GM18907 (cell line): Measurements from ENCODE around the gene ANKRD12.
A peak's percentile ranks its signal among the peaks of the same experiment; 100 is the strongest.
"Not testable (repeated sequence)": the region's sequence is repeated elsewhere in the genome, so short reads cannot be mapped to it uniquely, and the experiment has no call there.

Source experiments
- ATAC-seq: cut with Tn5 transposase; IDR thresholded peaks from one replicate; pipeline ENCODE4 v1.9.1; 2021; ENCODE audit warnings: mild to moderate bottlenecking, moderate library complexity; ENCODE audit not compliant: unreplicated experiment

Gene ANKRD12

DNA sequence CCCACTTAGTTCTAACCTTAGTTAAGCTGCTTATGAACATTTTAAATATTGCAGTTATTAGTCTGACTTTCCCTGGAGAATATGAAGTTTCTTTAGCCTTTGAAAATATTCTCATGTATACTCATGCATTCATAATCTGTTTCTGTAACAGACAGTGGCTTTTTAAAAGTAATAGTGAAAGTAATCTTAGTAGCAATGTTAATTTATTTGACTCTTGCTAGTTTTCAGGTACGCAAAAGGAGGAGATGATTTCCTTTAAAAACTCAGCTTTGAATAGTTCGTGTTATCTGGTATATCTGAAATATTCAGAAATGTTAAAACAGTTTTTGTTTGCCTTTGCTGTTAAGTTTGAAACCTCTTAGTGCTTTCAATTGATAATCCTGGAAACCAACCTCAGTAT lies 3.8 kb downstream of the ANKRD12 start:
- no peak for ATAC-seq

GRCh38 chr18:9140984-9141383 lies 4.4 kb downstream of the ANKRD12 start:
- no peak for ATAC-seq

DNA sequence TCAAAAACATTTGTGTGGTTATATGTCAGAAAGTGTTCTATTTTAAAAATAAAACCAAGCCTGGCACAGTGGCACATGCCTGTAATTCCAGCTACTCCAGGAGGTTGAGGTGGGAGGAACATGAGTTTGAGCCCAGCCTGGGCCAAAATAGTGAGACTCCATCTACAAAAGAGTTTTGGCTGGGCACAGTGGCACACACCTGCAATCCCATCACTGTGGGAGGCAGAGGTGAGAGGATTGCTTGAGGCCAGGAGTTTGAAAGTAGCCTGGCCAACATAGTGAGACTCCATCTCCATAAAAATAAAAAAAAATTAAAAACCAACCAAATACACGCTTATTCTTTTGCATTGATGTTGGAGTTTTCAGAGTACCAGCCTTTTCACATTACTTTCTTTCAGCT lies 9.6 kb downstream of the ANKRD12 start:
- ATAC-seq, result no peak

- ATAC-seq, result peak; percentile 45
Observed at GRCh38 chr18:9147440-9148202, 11.0 kb downstream of the ANKRD12 start.

- no peak for ATAC-seq
Observed at GRCh38 chr18:9148203-9148552, 11.6 kb downstream of the ANKRD12 start.

DNA sequence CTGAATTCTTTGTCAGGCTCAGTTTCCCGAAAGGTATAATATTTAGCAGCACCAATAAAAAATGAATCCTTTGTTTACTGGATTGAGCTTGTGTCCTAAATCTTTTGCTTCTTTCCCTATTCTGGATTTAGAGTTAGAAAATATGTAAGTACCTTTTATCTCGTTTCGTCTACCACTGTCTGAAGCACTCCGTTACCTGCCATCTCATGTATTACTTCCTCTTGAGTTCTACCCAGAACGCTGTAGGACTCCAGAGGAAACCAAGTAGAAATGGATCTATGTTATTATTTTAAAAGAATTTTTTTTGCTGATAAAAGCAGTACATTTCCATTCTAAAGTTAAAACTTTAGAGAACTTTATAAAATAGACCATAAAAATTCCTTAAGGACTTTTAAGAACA lies 13.5 kb downstream of the ANKRD12 start:
- no peak for ATAC-seq

DNA sequence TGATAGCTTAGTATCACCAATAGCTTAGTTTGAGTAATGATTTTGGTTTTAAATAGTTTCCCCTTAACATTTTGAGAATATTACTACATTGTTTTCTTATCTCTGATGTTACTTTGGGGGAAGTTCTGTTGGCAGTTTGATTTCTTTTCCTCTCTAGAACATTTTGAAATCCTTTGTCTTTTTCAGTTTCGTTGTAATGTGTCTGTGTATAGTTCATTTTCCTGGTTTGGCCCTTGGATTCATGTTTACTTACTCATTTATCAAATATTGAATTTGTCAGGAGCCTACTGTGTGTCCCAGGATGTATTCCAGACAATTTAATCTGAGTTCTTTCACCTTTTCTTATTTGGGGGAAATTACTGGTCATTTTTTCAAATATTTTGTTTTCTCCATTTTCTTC lies 16.7 kb downstream of the ANKRD12 start:
- no peak for ATAC-seq

GRCh38 chr18:9156604-9157249 lies 20.1 kb downstream of the ANKRD12 start:
- ATAC-seq, result no peak

GRCh38 chr18:9157806-9158205 lies 21.2 kb downstream of the ANKRD12 start:
- no peak for ATAC-seq

- ATAC-seq, result no peak
Observed at GRCh38 chr18:9160014-9160413, 23.4 kb downstream of the ANKRD12 start.

GRCh38 chr18:9162663-9163062 lies 26.1 kb downstream of the ANKRD12 start:
- not testable (repeated sequence) for ATAC-seq

GRCh38 chr18:9164149-9164548 lies 27.6 kb downstream of the ANKRD12 start:
- ATAC-seq, result not testable (repeated sequence)

- not testable (repeated sequence) for ATAC-seq
Observed at GRCh38 chr18:9165883-9166282, 29.3 kb downstream of the ANKRD12 start.

GRCh38 chr18:9169515-9169914 lies 32.9 kb downstream of the ANKRD12 start:
- ATAC-seq, result not testable (repeated sequence)

GRCh38 chr18:9171919-9172318 lies 35.3 kb downstream of the ANKRD12 start:
- not testable (repeated sequence) for ATAC-seq

DNA sequence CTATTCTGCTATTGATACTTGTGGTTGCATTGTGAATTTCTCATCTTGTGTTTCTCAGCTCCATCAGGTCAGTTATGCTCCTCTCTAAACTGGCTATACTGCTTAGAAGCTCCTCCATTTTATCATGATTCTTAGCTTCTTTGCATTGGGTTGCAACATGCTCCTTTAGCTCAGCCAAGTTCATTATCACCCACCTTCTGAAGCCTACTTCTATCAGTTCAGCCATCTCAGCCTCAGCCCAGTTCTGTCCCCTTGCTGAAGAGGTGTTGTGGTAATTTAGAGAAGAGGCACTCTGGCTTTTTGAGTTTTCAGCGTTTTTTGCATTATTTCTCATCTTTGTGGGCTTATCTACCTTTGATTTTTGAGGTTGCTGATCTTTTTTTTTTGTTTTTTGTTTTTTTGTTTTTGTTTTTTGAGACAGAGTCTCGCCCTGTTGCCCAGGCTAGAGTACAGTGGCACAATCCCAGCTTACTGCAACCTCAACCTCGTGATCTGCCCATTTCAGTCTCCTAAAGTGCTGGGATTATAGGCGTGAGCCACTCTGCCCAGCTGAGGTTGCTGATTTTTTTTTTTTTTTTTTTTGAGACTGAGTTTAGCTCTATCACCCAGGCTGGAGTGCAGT lies 36.0 kb downstream of the ANKRD12 start:
- no peak for ATAC-seq

DNA sequence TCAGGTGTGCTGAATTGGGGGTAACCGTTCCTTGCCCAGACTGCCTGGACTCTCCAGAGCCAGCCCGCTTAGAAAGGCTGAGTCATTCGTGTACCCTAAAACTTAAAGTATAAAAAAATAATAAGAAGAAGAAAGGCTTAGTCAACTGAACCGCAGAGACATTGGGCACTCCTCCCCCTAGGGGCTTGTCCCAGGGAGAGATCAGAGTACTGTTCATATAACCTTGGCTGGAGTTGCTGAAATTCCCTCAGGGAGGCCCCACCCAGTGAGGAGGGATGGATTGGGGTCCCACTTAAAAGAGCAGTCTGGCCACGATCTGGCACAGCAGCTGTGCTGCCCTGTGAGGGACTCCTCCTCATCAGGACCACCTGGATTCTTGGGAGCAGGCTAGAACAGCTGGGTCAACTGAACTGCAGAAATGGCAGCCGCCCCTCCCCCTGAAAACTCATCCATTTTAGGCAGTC lies 37.2 kb downstream of the ANKRD12 start:
- ATAC-seq, result no peak

DNA sequence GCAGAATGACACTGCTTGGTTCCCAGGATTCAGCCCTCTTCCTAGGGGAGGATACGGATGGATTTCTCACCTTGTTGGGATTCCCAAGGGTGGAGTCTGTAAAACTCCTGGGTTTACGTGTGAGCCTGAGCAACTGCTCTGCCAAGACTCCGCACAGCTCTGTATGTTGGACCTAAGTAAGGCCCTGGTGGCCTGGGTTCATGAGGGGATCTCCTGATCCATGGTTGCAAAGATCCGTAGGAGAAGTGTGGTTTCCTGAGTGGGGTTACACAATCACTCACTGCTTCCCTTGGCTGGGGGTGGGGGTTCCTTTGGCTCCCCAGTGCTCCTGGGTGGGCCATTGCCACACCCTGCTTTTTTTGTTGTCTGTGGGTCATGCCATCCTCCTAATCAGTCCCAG lies 37.7 kb downstream of the ANKRD12 start:
- ATAC-seq, result no peak

DNA sequence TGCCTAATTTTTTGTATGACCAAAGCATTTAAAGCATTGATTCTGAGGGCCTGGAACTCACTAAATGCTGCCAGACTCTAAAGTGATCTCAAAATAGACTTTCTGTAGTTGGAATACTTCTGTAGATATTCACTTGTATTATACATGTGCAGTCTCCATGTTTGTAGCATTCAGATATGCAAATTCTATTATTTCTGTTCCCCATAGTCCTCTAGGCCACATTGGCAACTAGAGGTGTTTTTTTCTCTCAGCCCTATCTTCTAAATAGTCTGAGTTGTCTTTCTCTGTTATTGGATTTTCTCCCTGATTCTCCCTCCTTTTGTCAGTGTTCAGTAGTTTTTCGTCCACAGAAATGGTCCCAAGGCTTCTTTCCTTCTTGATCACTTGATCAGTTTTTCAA lies 38.5 kb downstream of the ANKRD12 start:
- ATAC-seq, result no peak

DNA sequence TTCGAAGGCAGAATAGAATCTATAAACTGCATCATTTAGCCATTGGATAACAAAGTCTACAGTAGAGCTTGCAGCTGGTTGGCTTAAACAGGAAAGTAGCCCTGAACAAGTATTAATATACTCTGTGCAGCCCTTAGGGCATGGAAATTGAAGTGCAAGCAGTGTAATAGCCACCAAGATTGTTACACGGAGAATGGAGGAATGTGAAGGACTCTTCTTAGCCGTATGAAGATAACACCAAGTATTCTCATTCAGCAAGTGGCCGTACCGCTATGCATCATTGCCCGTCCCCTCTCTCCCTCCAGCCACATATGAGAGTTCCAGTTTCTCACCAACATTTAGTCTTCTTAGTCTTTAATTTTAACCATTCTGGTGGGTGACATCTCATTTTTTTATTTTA lies 40.5 kb downstream of the ANKRD12 start:
- no peak for ATAC-seq

- no peak for ATAC-seq
Observed at GRCh38 chr18:9177466-9177865, 40.9 kb downstream of the ANKRD12 start.

DNA sequence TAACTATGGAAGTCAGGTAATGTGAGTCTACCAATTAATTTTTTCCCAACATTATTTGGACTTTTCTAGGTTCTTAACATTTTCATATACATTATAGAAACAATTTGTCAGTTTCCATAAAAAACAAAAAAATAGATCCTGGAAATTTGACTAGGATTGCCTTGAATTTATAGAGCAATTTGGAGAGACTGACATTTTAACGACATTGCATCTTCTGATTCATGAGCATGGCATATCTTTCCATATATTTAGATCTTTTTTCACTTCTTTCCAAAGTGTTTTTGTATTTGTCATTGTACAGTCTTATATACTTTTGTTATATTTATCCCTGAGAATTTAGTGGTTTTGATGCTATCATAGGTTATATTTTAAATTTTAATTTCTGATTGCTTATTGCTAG lies 42.0 kb downstream of the ANKRD12 start:
- ATAC-seq, result no peak
